Fibroblast of skin of left biceps (primary cell): Measurements from ENCODE around the gene TENT4A.
A peak's percentile ranks its signal among the peaks of the same experiment; 100 is the strongest.

Experiments
- DNase-seq, 2 experiments: peaks; one replicate each; pipeline ENCODE4 v3.0.0-alpha.2; 2013; ENCODE audit warnings: low read depth in 2 of 2

The TENT4A gene

DNA sequence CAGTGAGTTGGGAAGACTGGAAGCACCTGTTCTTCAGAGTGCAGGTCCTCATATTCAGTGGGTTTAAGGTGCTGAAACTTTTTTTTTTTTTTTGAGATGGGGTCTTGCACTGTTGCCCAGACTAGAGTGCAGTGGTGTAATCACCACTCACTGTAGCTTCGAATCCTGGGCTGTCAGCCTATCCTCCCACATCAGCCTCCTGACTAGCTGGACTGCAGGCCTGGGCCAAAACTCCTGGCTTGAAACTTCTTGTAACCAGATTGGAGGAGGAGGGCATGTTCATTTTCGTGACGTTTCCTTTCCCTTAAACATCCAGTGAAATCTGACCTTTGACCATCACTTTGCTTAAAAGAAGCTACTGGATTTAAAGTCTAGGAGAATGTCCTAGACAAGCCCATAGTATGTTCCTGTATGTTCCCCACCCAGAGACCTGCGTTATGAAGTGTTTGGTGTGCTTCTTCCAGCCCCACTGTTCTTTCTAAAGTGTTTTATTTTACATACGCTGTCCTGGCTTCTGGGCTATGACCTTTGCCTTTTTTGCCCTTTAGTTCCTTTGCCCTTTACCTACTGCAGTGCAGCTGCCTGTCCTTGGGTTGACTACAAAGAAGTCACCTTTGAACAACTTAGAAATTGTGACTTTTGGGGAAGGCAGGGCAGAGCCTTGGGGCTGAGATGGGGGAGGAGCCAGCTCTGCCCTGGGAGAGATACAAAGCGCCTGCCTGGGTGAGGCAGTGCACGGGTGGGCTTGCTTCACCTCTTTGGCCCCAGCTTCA lies 18.4 kb downstream of the TENT4A start:
- no peak for DNase-seq

- DNase-seq: no peak
Observed at GRCh38 chr5:6732634-6733410, 19.6 kb downstream of the TENT4A start.

DNA sequence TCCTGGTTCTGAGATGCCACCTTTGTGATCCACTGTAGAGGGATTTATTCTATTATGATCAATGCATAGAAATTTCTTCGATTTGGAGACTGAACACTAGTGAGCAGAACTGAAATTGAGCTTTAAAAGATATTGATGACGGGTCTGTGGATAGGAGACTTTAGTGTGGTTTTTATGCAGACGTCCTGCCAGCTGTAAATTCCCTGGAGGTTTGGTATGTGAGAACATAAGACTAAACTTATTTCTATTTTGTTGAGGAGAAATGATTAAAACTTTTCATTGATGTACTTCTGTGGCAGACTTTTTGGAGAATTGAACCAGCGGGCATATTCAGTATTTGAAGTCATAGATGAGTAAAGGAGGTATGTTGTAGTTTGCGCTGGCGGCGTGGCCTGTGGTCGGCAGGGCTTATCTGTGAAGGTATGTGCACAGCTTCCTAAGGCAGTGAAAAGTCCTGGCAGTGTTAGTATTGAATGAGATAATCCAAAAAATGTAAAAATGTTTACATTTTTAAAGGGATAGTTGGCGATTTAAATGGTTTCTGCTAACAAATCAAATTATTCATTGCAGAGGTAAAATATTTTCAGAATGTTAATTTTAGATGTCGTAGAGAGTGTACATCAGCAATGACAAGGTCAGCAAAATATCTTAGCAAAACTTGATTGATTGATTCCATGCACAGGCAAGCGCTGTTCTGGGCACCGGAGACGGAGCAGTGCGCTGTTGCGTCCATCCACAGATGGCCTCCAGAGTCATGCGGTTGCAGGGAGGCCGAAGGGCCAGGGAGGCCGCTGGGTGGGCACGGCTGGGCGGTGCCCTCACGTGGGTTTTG lies 20.4 kb downstream of the TENT4A start:
- no peak for DNase-seq

- DNase-seq: no peak
Observed at GRCh38 chr5:6734243-6734700, 21.0 kb downstream of the TENT4A start.

DNA sequence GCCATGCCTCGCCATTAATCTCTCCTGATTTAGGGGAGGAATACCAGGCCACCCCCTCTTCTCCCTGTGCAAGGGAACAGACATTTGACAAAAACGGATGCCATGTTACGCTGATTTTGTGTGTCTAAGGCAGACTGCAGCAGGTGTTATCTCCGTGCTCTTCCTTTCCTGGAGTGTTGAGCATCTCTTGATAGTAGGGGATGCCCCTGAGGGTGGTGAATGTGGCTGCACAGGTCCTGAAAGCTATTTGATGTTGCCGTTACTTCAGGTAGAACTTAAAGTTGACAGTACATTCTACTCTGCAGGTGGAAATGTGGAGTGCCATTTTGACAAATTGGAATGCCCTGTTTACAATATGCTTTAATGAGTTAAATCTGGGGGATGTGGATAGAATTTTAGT lies 21.5 kb downstream of the TENT4A start:
- DNase-seq: no peak

- no peak for DNase-seq
Observed at GRCh38 chr5:6736106-6736505, 22.9 kb downstream of the TENT4A start.

- DNase-seq: no peak
Observed at GRCh38 chr5:6736524-6737042, 23.4 kb downstream of the TENT4A start.

DNA sequence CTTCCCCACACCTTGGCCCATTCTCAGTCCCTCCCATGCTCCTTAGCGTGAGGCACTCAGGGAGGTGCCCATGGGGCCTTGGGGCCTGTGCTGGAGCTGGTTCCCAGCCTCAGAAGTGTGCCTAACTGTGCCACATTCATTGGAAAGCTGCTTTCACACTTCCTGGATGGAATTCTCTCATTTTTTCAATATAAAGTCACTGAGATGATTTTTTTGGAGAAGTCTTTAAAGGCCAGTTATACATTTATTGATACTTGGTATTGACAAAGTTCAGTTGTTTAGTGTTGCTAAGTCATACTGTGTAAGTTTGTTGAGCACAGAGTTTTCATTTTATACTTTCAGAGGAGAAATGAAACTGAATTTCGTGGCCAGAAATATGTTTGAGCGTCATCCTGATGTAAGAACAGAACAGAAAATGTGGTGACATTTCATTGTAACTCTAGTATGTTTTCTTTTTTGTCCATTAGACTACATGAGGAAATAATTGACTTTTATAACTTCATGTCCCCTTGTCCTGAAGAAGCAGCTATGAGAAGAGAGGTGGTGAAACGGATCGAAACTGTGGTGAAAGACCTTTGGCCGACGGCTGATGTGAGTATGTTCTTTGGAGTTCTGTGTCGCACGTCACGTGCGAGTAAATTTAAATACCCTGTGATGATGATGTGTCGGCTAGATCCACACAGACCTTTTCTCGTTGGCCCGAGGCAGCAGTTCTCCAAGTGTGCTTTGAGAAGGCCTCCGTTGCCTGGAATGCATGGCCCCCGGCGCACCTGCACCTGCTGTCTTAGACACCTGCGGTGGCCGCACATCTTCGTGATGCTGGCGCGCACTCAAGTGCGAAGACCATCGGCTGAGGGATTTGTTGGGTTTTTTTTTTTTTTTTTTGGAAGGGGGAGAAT lies 24.1 kb downstream of the TENT4A start:
- DNase-seq: no peak

DNA sequence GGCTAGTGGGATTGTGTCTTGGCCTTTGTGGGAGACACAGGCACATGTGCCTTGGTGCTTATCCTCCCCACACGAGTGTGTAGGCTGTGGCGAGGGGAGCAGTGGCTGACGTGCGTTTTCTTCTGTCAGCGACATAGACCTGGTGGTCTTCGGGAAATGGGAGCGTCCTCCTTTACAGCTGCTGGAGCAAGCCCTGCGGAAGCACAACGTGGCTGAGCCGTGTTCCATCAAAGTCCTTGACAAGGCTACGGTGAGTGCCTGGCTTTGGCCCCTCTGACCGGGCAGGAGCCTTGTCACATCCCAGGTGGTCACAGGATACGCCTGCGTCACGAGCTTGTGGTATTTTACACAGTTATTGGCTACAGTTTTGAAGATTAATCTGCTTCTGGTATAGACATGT lies 26.4 kb downstream of the TENT4A start:
- no peak for DNase-seq

DNA sequence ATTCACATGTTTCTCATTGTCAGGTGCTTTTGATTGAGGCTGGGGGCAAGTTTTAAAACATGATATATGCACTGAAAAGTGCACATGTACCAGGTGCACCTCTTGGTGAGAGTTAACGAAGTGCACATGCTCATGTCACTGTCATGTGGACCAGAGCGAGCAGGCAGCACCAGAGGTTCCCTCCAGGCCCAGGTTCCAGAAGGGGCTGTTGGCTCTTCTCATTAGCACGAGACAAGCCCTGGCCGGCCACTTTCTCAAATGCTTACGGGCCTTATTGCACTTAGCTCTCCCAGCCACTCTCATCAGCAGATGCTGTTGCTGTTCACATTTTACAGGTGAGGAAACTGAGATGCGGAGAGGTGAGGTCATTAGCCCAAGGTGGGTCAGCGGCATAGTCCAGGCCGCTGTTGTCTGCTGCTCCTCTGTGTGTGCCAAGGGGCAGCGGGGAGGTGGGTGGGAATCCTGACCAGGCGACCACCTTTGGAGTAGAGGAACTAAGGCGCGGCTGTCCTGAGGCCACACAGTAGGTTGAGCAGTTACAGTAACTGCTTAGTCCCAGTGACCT lies 27.4 kb downstream of the TENT4A start:
- no peak for DNase-seq

DNA sequence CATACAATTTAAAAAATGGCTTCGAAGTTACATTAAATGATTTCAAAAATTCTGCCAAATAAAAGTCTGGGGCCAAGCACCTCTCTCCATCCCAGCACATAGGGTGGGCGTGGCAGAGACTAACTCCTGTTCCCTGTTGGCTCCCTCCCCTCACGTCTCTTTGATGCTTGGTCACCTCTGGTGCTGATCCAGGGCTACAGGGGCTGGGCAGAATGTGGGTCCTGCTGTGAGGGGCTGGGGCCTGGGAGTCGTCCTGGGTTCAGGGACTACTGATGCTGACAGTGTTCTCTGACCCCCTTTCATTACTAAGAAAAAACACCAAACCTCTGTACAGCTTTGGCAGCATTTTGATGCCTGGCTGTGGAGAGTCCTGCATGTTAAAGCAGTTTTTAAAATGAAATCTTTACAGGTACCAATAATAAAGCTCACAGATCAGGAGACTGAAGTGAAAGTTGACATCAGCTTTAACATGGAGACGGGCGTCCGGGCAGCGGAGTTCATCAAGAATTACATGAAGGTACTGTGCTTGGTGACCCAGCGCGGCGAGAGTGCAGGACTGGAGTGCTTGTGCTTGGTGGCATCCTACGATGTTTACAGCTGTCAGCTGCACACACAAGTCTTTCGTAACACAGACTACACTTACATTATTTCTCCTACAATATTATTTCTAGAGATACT lies 29.0 kb downstream of the TENT4A start:
- no peak for DNase-seq

DNA sequence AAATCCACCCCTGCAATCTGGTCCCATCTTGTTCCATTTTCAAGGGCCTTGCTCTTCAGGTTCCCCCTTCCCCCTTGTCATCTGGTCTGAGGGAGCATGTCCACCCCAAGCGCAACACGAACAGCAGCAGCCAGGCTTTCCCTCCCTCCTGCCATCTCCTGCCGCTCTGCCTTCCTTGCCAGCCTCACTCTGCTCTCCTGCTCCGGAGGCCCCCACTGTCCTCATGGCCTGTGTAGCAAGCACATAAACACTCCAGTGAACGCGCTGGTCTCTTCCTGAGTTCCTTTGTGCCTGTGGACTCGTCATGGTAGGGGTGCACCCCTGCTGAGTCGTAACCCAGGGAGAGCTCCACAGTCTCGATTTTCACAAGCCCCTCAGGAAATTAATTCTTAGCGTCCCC lies 29.9 kb downstream of the TENT4A start:
- no peak for DNase-seq

DNA sequence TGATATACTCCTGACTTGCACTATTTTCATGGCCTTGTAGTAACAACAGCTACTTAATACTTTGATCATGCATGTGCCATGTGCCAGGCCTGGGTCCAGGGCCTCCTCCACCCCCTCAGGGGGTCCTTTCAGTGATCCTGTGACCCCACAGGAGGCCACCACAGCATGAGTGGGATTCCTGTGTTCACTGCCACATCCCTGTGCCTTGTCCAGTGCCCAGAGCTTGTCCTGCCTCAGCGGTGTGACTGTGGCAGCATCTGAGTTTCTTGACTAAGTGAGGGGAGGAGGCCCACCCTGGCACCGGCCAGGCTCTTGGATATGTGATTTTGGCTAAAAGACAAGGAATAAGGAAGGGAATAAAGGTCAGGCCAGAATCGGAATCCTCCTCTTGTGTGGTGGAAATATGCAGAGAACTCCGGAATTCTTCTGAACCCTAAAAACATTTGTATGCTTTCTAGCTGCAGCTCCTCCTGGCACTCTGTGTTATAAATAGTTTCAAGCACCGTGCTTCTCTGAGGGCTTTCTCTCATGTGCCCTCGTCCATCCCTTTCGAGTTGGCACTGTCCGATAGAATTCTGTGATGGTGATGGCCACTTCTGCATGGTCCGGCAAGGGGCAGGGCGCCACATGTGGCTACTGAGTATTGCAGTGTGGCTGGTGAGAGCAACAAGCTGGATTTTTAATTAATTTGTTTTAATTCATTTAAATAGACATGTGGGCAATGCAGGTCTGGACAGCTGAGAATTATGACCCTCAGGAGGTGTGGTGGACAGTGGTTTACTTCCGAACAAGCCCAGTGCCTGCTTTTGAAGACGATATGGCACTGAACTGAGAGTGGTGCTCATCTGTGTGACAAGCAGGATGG lies 31.8 kb downstream of the TENT4A start:
- no peak for DNase-seq

DNA sequence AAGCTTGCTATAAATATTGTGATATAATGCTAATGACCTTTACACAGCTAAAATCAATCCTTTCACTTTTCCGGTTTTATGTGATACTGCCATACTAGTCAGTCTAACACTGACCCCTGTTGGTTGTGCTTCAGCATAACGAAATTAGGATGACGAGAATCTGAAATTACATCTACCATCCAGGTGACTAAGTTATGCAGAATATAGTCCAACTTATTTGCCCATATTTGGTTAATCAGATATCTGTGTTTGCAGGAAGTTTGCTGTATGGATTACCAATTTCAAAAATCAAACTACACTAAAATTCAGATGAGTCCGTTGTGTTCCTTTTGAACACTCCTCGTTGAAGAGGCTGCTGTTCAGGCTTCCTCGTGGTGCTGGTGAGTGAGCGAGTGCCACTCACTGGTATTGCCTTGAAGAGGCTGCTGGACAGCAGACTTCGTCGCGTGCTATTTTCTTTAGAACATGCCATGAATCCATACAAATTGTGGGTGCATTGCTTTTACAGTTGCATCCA lies 32.5 kb downstream of the TENT4A start:
- peak; percentile 16 to 25 for DNase-seq

GRCh38 chr5:6746244-6746643 lies 33.0 kb downstream of the TENT4A start:
- no peak for DNase-seq

- DNase-seq: no peak
Observed at GRCh38 chr5:6747103-6747502, 33.9 kb downstream of the TENT4A start.

GRCh38 chr5:6748142-6748541 lies 34.9 kb downstream of the TENT4A start:
- no peak for DNase-seq

- no peak for DNase-seq
Observed at GRCh38 chr5:6749026-6749716, 35.9 kb downstream of the TENT4A start.
